Measurements from ENCODE around the gene SSU72. TPM values are rescaled to one million over a fixed set of nuclear protein-coding genes. Genes with fewer than 3 reads are reported as not detected.
A peak's percentile ranks its signal among the peaks of the same experiment; 100 is the strongest.

Gene SSU72
- total RNA-seq, 1 experiment from 2014 or later: 217 TPM

DNA sequence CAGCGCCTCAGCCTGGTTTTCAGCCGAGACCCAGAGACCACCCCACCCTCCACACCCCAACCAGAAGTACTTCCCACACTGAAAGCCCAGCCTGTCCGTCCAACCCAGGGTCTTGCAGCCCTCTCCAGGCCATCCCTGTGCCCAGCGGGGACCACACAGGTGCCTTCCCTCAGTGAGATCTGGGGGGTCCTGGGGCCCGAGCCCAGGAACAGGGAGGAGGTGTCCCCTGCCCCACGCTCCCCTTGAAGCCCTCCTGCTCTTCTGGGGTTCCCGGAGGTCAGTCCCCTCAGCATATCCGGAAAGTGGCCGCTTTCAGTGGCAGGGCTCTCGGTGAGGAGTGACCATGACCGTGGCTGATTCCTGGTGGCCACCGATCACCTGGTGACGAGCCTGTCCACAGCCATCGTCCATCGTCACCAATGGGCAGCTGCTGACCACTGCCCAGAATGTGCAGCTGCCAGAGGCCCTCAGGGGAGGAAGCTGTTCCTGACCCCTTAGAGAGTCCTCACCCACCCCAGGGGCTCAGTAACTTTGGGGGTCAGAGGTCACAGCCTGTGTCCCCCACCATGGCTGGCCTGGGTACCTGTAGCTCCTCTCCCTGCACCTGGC is 37.6 kb downstream of the SSU72 start:
- intact Hi-C loops (cut with micrococcal nuclease; ENCODE audit: unreplicated experiment): no loop called here
- Histone ChIP-seq H3K4me1 (ENCODE audit: control insufficient read depth, insufficient read depth, low read length) (no peaks in the 10 kb centered on the region; the same call in none of the 2 replicates), H3K27me3 (ENCODE audit: control insufficient read depth, insufficient read depth, low read length) (no peaks in the 10 kb centered on the region), H3K4me3 (ENCODE audit: low read depth in 2 of 2, low read length in 2 of 2) (no peak overlapping the region), H3K36me3 (ENCODE audit: control insufficient read depth, insufficient read depth, low read length) (no peaks in the 10 kb centered on the region; the same call in 1 of the 2 replicates), H3K9me3 (ENCODE audit: control insufficient read depth, insufficient read depth, low read depth, low read length) (no peaks in the 10 kb centered on the region), H3K27ac (ENCODE audit: low read length) (no peak overlapping the region)
- DNase-seq (ENCODE audit: low read depth, low spot score) (no peak), ATAC-seq (no peak)
- BruUV-seq (replicated peaks): no TSS peak
- in situ Hi-C loops (cut with HindIII; ENCODE audit: low pct_unique_long_range_greater_than_20kb, low sequenced_read_pairs): no loop called here
- ChIA-PET POLR2A (no interaction called here), CTCF (no interaction called here)
- TF ChIP-seq POLR2AphosphoS5 (IDR thresholded peaks at IDR 0.05; ENCODE audit: low read depth, low read length): no peak
- TF ChIP-seq, protein P1, sequence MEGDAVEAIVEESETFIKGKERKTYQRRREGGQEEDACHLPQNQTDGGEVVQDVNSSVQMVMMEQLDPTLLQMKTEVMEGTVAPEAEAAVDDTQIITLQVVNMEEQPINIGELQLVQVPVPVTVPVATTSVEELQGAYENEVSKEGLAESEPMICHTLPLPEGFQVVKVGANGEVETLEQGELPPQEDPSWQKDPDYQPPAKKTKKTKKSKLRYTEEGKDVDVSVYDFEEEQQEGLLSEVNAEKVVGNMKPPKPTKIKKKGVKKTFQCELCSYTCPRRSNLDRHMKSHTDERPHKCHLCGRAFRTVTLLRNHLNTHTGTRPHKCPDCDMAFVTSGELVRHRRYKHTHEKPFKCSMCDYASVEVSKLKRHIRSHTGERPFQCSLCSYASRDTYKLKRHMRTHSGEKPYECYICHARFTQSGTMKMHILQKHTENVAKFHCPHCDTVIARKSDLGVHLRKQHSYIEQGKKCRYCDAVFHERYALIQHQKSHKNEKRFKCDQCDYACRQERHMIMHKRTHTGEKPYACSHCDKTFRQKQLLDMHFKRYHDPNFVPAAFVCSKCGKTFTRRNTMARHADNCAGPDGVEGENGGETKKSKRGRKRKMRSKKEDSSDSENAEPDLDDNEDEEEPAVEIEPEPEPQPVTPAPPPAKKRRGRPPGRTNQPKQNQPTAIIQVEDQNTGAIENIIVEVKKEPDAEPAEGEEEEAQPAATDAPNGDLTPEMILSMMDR (IDR thresholded peaks at IDR 0.05): no peak
- TF ChIP-seq SIN3A (IDR thresholded peaks at IDR 0.05; ENCODE audit: borderline replicate concordance, insufficient read depth, low read depth, low read length): no peak
- TF ChIP-seq, protein P2, sequence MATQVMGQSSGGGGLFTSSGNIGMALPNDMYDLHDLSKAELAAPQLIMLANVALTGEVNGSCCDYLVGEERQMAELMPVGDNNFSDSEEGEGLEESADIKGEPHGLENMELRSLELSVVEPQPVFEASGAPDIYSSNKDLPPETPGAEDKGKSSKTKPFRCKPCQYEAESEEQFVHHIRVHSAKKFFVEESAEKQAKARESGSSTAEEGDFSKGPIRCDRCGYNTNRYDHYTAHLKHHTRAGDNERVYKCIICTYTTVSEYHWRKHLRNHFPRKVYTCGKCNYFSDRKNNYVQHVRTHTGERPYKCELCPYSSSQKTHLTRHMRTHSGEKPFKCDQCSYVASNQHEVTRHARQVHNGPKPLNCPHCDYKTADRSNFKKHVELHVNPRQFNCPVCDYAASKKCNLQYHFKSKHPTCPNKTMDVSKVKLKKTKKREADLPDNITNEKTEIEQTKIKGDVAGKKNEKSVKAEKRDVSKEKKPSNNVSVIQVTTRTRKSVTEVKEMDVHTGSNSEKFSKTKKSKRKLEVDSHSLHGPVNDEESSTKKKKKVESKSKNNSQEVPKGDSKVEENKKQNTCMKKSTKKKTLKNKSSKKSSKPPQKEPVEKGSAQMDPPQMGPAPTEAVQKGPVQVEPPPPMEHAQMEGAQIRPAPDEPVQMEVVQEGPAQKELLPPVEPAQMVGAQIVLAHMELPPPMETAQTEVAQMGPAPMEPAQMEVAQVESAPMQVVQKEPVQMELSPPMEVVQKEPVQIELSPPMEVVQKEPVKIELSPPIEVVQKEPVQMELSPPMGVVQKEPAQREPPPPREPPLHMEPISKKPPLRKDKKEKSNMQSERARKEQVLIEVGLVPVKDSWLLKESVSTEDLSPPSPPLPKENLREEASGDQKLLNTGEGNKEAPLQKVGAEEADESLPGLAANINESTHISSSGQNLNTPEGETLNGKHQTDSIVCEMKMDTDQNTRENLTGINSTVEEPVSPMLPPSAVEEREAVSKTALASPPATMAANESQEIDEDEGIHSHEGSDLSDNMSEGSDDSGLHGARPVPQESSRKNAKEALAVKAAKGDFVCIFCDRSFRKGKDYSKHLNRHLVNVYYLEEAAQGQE (IDR thresholded peaks at IDR 0.05; ENCODE audit: insufficient read depth in 1 of 2, low read depth in 2 of 2, low read length in 1 of 2): no peak
- TF ChIP-seq TCF7L2 (IDR thresholded peaks at IDR 0.05; ENCODE audit: low read depth, low read length): no peak

DNA sequence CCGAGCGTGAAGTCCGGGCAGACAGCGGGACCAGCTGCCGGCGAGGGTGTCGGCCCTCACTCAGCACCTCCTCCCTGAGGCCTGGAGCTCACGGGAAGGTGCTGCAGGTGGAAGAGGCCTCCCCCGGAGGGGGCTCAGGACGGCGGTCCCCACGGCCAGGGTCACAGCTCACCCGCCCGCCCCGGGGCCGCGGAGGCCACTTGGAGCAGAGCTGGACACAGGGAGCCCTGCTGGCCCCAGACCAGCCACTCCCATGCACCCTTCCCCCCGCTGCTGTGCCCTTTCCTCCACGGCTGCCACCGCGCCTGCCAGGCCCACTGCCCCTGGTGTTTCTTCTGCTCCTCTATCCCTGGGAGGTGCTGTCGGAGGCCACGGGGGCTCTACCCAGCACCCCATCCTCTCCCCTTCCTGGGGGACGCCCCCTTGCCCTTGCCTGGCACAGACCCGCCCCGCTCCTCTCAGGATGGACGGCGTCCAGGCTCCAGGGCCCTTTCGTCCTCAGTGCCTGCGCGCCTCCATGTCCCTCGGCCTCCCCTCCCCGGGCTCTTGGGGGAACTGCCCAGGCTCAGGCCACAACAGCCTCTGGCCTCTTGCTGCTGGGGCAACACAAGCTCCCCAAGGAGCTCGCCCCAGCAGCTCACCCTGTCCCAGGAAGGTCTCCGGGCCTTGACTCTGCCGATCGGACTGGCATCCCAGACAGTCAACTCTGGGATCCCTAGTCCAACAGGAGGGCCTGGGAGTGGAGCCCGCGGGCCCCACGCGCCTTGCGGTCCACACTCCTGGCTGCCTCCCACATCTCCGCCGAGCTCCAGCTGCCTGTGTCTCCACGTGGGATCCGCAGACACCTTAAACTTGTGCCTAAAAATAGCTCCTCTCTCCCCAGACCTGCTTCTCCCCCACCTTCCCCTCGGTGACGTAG is 38.4 kb downstream of the SSU72 start:
- Histone ChIP-seq H3K4me3 (ENCODE audit: low read depth in 2 of 2, low read length in 2 of 2) (no peak overlapping the region), H3K27me3 (ENCODE audit: control insufficient read depth, insufficient read depth, low read length) (no peaks in the 10 kb centered on the region), H3K9me3 (ENCODE audit: control insufficient read depth, insufficient read depth, low read depth, low read length) (no peaks in the 10 kb centered on the region), H3K4me1 (ENCODE audit: control insufficient read depth, insufficient read depth, low read length) (no peaks in the 10 kb centered on the region; the same call in none of the 2 replicates), H3K36me3 (ENCODE audit: control insufficient read depth, insufficient read depth, low read length) (no peaks in the 10 kb centered on the region), H3K27ac (ENCODE audit: low read length) (no peak overlapping the region)
- intact Hi-C loops (cut with micrococcal nuclease; ENCODE audit: unreplicated experiment): no loop called here
- POLR2A ChIA-PET: no interaction called here
- in situ Hi-C loops (cut with HindIII; ENCODE audit: low pct_unique_long_range_greater_than_20kb, low sequenced_read_pairs): no loop called here
- no TSS peak for BruUV-seq (replicated peaks)
- peak; percentile 36 for ATAC-seq
- CTCF ChIA-PET: no interaction called here
- TF ChIP-seq POLR2AphosphoS5 (IDR thresholded peaks at IDR 0.05; ENCODE audit: low read depth, low read length) (peak; percentile 32), TCF7L2 (IDR thresholded peaks at IDR 0.05; ENCODE audit: low read depth, low read length) (no peak)
- TF ChIP-seq, protein P2 (IDR thresholded peaks at IDR 0.05; ENCODE audit: insufficient read depth in 1 of 2, low read depth in 2 of 2, low read length in 1 of 2): no peak
- TF ChIP-seq, protein P1 (IDR thresholded peaks at IDR 0.05): no peak
- no peak for DNase-seq (ENCODE audit: low read depth, low spot score)

Data from Panc1 (cell line).